Activated CD8-positive, alpha-beta memory T cell treated with anti-CD3 and anti-CD28 coated beads, Interleukin-2, amount 10 ng/mL, durations not matched to agents 7 days and 5 days (primary cell): ENCODE data around the gene SLC15A1. TPM values are rescaled to one million over a fixed set of nuclear protein-coding genes. Genes with fewer than 3 reads are reported as not detected.

Experiments used
- ATAC-seq: fragments of 150-1000 bp; cut with Tn5 transposase; one replicate; pipeline ENCODE4 v1.10.0; 2021; ENCODE audit warnings: moderate library complexity
- CTCF ChIA-PET: fragments of 350-600 bp; sonication (Branson Sonifier 250); formaldehyde crosslinking; loops from one replicate; lab custom pipeline; 2021; ENCODE audit warnings: antibody characterized with exemption; lab: Charles Lee
- DNase-seq: peaks from one replicate; pipeline ENCODE4 v3.0.0-alpha.2; 2020
- H3K27ac Mint-ChIP-seq: one replicate; pipeline ENCODE4 v1.8.0; 2021; ENCODE audit warnings: mild to moderate bottlenecking, mixed read lengths
- H3K27me3 Mint-ChIP-seq: one replicate; pipeline ENCODE4 v1.8.0; 2021; ENCODE audit warnings: mixed read lengths
- H3K36me3 Mint-ChIP-seq: one replicate; pipeline ENCODE4 v1.8.0; 2021; ENCODE audit warnings: mild to moderate bottlenecking, mixed read lengths
- H3K4me1 Mint-ChIP-seq: one replicate; pipeline ENCODE4 v1.8.0; 2021; ENCODE audit warnings: mixed read lengths
- H3K4me3 Mint-ChIP-seq: one replicate; pipeline ENCODE4 v1.8.0; 2021; ENCODE audit warnings: mild to moderate bottlenecking, moderate library complexity, mixed read lengths
- H3K9me3 Mint-ChIP-seq: one replicate; pipeline ENCODE4 v1.8.0; 2022; ENCODE audit warnings: low read depth, mixed read lengths
- total RNA-seq, 2 experiments: library from RNA; stranded (reverse); gene quantifications; one replicate each; pipeline ENCODE4 v1.2.3, GENCODE V29; 2021

Gene SLC15A1
- total RNA-seq, 2 experiments from 2014 or later, result not detected

DNA sequence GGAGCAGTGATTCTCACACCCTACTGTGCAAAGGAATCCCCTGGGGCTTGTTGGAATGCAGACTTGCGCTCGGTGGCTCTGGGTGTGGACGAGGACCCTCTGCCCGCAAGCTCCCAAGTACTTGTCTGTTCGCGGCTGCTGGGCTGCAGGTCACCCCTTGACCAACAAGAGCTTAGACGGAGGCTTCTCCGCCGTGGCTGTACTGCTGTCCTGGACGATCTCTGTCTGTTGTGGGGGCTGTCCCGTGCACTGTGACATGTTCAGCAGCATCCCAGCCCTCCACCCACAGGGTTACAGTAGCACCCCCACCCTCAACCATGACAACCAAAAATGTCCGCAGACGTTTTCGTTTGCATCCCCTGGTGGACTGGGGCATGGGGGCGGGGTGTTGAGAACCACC lies 22.9 kb upstream of the SLC15A1 start:
- Mint-ChIP-seq H3K9me3 (no peaks in the 10 kb centered on the region), H3K27ac (no peak overlapping the region), H3K36me3 (no peaks in the 10 kb centered on the region), H3K27me3 (peaks cover 17% of the 10 kb centered on the region), H3K4me1 (no peaks in the 10 kb centered on the region), H3K4me3 (no peak overlapping the region)
- no peak for ATAC-seq
- no peak for DNase-seq
- CTCF ChIA-PET, result no interaction called here

DNA sequence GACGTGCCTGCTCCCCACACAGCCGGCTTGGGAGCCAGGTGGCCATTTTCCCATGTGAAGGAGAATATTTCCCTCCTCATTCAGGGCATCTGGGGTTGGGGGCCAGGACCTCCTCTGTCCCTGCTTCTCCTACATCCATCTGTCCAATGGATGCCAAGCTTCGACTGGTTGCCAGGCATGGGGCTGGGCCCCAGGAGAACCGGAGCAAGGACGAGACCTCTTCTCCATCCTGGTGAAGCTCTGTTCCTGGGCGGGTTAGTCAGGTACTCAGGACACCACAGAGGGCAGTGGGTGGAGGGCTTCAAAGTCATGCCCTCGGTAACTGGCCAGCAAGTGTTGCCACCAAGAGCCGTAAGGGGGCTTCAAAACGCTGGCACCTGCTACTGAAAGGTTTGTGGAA lies 22.3 kb upstream of the SLC15A1 start:
- Mint-ChIP-seq H3K4me1 (no peaks in the 10 kb centered on the region), H3K36me3 (no peaks in the 10 kb centered on the region), H3K4me3 (no peak overlapping the region), H3K27ac (no peak overlapping the region), H3K27me3 (peaks cover 23% of the 10 kb centered on the region), H3K9me3 (no peaks in the 10 kb centered on the region)
- CTCF ChIA-PET, result no interaction called here
- no peak for ATAC-seq
- no peak for DNase-seq

DNA sequence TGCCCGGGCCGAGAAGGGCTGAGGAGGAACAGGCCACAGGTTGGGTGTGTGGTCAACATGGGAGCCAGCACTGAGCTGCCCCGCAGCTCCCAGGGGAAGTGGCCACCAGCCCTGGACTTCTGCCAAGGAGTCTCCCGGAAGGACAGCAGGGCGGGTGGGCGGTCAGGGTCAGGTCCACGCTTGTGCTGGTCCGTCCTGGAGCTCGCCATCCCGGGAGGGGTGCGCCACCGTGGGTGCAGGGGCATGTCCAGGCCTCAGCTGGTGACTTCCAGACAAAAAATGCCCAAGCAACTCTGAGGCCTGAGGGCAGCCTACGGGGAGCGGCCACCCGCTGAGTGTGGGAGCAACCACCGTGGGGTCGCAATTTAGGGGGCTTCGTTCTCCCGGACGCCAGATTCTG lies 21.4 kb upstream of the SLC15A1 start:
- CTCF ChIA-PET, result no interaction called here
- Mint-ChIP-seq H3K27ac (no peak overlapping the region), H3K4me3 (no peak overlapping the region)

DNA sequence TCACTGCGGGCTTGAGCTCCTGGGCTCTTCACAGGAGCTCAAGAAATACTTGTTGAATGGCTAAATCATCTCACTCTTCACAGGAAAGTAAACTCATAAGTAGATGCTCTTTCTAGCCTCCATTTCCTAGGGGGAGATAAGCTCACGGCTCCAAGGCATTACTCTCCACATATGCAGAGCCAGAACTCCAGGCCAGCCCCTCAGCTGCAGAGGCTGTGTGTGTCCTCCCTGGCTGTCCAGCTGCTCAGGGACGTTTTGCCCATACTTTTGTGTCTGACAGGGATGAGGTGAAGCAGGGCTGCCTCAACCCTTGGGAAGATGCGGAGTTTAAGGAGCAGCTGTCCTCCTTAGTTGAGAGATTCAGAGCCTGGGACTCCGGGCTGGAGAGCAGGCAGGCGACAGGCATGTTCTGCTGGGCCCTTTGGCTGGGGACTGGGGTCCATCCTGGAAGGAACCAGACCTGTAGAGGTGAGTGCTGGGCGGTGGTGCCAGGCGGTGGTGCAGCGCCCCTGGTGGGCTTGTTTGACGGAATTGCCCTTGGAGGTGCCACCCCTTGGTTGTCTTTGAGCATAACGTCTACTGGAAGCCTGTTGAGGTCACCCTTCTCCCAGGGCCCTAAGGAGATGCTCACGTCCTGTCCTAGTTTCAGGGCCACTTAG lies 20.5 kb upstream of the SLC15A1 start:
- no peaks in the 10 kb centered on the region for H3K36me3 Mint-ChIP-seq
- H3K27ac Mint-ChIP-seq, result no peak overlapping the region
- H3K9me3 Mint-ChIP-seq, result no peaks in the 10 kb centered on the region
- H3K4me1 Mint-ChIP-seq, result no peaks in the 10 kb centered on the region
- H3K4me3 Mint-ChIP-seq, result no peak overlapping the region
- ATAC-seq (no peak), DNase-seq (no peak)
- H3K27me3 Mint-ChIP-seq, result peaks cover 23% of the 10 kb centered on the region
- CTCF ChIA-PET, result no interaction called here

More for the DNA sequence above, 21.4 kb upstream of the SLC15A1 start:
- H3K4me1 Mint-ChIP-seq, result no peaks in the 10 kb centered on the region
- no peaks in the 10 kb centered on the region for H3K9me3 Mint-ChIP-seq
- no peaks in the 10 kb centered on the region for H3K36me3 Mint-ChIP-seq
- DNase-seq (no peak), ATAC-seq (no peak)
- H3K27me3 Mint-ChIP-seq, result peaks cover 28% of the 10 kb centered on the region

DNA sequence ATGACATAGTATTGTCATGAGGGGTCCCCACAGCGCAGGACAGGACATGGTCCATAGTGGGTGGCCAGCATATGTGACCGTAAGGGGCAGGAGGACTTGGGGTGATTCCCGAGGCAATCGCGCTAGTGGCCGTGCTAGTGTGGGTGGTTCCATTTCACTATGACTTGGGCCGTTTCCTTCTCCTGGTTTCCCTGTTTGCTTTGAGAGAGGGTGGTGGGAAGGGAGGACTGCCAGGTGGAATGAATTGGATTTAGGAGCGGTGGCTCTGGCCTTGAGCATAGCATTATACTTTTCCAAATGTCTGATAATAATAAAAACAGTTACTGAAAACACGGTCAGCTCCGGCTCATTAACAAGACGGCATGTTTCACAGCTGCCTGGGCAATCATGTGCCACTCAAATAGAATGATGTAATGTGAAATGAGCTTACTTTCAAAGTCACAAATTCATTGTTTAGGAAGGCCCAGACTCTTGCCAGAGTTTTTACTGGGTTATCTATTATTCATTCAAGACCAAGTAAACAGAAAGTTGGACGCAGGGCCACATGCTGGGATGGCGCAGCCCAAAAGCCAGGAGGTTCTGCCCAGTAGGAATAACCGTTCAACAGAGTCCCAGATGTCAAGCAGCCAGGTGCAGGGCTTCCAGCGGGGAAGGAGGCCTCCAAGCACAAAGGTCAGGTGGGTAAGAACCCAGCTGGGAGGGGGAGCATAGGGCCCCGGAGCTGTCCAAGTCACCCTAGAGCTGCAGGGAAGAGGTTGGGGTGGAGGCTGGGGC lies 19.6 kb upstream of the SLC15A1 start:
- H3K9me3 Mint-ChIP-seq, result no peaks in the 10 kb centered on the region
- H3K4me3 Mint-ChIP-seq, result no peak overlapping the region
- H3K27me3 Mint-ChIP-seq, result peaks cover 23% of the 10 kb centered on the region
- no peaks in the 10 kb centered on the region for H3K4me1 Mint-ChIP-seq
- no peaks in the 10 kb centered on the region for H3K36me3 Mint-ChIP-seq
- DNase-seq (no peak), ATAC-seq (no peak)
- H3K27ac Mint-ChIP-seq, result no peak overlapping the region
- CTCF ChIA-PET, result no interaction called here

DNA sequence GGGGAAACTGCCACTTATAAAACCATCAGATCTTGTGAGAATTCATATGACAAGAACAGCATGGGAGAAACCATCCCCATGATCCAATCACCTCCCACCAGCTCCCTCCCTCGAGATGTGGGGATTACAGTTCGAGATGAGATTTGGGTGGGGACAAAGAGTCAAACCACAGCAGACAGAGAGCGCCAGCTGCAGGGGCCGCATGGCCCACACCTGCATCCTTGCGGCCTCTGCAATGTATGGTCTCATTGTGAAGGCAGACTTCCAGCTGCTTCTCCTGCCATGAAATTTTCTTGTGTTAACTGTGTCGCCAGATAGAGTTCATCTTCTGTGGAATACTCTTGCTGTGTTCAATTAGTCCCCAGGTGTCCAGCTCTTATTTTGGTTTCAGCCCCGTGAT lies 17.3 kb upstream of the SLC15A1 start:
- no peaks in the 10 kb centered on the region for H3K36me3 Mint-ChIP-seq
- no peak overlapping the region for H3K27ac Mint-ChIP-seq
- H3K4me3 Mint-ChIP-seq, result no peak overlapping the region
- ATAC-seq, result no peak
- peaks cover 28% of the 10 kb centered on the region for H3K27me3 Mint-ChIP-seq
- CTCF ChIA-PET, result no interaction called here
- no peak for DNase-seq
- no peaks in the 10 kb centered on the region for H3K4me1 Mint-ChIP-seq
- H3K9me3 Mint-ChIP-seq, result no peaks in the 10 kb centered on the region

DNA sequence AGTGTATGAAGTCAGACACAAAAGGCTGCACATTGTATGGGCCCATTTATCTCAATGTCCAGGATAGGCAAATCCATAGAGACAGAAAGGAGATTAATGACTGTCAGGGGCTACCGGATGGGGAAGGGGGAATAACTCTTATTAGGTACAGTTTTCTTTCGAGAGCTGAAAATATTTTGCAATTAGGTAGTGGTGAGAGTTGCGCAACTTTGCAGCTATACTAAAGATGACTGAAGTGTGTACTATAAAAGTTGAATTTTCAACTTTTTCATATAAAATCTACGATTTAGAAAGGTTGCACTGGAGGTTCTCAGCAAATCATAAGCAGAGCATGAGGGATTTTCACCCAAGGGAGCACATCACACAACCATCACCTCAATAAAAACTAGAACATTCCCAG lies 16.1 kb upstream of the SLC15A1 start:
- ATAC-seq, result no peak
- no peak for DNase-seq
- Mint-ChIP-seq H3K4me1 (no peaks in the 10 kb centered on the region), H3K27me3 (peaks cover 28% of the 10 kb centered on the region), H3K9me3 (no peaks in the 10 kb centered on the region), H3K27ac (no peak overlapping the region), H3K4me3 (no peak overlapping the region), H3K36me3 (no peaks in the 10 kb centered on the region)
- CTCF ChIA-PET, result no interaction called here

DNA sequence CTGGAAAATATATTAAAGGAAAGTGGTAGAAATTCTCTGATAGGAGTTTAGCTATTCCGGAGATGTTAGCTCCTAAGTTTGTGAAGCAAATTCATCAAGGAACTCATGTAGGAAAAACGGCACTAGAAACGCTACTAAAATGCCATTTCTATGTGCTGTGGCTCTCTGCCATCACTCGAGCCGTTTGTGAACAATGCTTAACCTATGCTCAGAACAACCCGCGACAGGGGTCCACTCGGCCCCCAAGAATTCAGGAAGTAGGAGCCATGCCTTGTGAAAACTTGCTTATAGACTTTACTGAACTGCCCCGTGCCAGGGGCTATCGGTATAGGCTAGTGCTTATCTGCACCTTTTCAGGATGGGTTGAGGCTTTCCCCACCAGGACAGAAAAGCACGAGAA lies 14.2 kb upstream of the SLC15A1 start:
- CTCF ChIA-PET, result no interaction called here
- Mint-ChIP-seq H3K4me3 (no peak overlapping the region), H3K27ac (no peak overlapping the region), H3K36me3 (no peaks in the 10 kb centered on the region), H3K9me3 (no peaks in the 10 kb centered on the region), H3K27me3 (peaks cover 28% of the 10 kb centered on the region), H3K4me1 (no peaks in the 10 kb centered on the region)
- no peak for ATAC-seq
- no peak for DNase-seq

DNA sequence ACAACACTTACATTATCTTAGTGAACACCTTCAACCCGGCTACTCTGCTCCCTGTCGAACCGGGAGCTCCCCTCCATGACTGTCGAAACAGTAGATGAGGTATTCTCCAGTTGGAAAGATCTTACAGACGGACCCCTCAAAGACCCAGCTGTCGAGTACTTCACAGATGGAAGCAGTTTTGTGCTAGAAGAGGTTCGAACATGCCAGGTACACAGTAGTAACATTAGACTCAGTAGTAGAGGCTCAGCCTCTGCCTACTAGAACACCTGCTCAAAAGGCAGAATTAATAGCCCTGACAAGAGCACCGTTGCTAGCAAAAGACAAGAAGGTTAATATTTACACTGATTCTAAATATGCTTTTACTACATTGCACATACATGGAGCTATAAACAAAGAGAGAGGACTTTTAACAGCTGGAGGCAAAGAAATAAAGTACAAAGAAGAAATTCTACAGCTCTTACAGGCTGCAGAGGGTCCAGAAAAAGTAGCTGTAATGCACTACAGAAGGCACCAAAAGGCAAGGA lies 13.6 kb upstream of the SLC15A1 start:
- Mint-ChIP-seq H3K27me3 (peaks cover 23% of the 10 kb centered on the region), H3K4me1 (peaks cover 3% of the 10 kb centered on the region), H3K27ac (no peak overlapping the region), H3K36me3 (no peaks in the 10 kb centered on the region), H3K9me3 (no peaks in the 10 kb centered on the region), H3K4me3 (no peak overlapping the region)
- CTCF ChIA-PET, result no interaction called here
- no peak for ATAC-seq
- no peak for DNase-seq

DNA sequence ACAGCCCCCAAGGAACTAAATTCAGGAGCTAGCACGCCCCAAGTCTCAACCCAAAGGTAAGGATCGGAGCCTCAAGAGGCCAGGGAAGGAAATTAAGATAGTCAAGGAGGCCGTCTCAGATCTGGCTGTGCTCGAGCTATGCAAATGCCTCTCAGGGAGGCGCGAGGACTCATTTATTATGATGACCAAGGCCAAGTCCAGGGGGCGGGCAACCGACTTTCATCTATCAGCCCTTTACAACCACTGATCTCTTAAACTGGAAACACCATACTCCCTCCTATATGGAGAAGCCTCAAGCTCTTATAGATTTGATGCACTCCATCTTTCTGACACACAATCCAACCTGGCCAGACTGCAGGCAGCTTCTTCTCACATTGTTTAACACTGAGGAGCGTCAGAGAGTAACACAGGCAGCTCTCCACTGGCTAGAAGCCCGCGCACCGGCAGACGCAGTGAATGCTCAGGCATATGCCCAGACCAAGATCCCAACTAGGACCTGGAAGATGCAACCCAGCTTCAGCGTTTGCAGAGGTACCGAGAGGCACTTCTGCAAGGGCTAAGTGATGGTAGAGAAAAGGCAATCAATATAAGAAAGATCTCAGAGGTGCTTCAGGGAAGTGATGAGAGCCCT lies 9.6 kb upstream of the SLC15A1 start:
- DNase-seq (no peak), ATAC-seq (no peak)
- Mint-ChIP-seq H3K4me1 (peaks cover 3% of the 10 kb centered on the region), H3K27ac (no peak overlapping the region), H3K4me3 (no peak overlapping the region), H3K36me3 (peaks cover 3% of the 10 kb centered on the region), H3K9me3 (peaks cover 4% of the 10 kb centered on the region), H3K27me3 (peaks cover 17% of the 10 kb centered on the region)
- CTCF ChIA-PET, result interaction anchor here (1.4 to 2.0 kb wide), 2 partner anchors 21 to 78 kb away, joined by 3 to 4 read pairs; no protein-coding TSS in a partner anchor

DNA sequence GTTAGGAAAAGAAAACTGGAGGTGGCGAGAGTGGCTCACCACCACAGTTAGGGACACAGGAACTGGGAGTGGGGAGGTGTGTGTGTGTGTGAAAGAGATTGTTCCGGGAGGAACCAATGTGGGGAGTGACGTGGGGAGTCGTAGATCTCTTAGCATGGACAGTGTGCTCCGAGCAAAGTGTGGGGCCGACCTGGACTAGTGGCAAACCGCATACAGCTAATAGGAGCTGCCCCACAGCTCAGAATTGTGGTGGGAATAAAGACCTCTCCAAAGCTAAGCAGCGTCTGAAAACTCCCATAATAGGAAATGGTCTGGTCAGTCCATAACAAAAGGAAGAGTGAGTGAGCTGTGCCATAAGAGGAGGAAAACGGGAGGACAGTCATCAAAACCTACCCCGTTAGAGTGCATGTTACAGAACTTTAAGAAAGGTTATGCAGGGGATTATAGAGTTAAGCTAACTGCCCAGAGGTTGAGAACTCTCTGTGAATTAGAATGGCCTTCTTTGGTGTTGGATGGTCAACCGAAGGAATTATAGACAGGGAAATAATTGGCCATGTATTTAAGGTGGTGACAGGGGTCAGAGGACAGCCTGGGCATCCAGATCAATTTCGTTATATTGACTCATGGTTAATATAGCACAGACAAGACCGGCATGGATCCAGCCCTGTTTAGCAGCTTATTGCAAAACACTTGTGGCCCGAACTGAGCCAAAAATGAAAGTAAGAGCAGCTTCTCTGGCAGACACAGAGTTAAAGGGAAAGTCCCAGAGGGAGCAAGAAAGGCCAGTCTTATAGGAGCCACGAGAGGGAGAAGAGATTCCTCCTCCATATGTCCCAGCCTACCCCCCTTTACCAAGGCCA lies 8.9 kb upstream of the SLC15A1 start:
- CTCF ChIA-PET, result interaction anchor here (1.4 to 2.0 kb wide), 2 partner anchors 22 to 79 kb away, joined by 3 to 4 read pairs; no protein-coding TSS in a partner anchor
- H3K4me3 Mint-ChIP-seq, result no peak overlapping the region
- H3K27me3 Mint-ChIP-seq, result peaks cover 21% of the 10 kb centered on the region
- DNase-seq (no peak), ATAC-seq (no peak)
- H3K27ac Mint-ChIP-seq, result no peak overlapping the region
- peaks cover 3% of the 10 kb centered on the region for H3K36me3 Mint-ChIP-seq
- H3K4me1 Mint-ChIP-seq, result peaks cover 3% of the 10 kb centered on the region
- H3K9me3 Mint-ChIP-seq, result peaks cover 4% of the 10 kb centered on the region

DNA sequence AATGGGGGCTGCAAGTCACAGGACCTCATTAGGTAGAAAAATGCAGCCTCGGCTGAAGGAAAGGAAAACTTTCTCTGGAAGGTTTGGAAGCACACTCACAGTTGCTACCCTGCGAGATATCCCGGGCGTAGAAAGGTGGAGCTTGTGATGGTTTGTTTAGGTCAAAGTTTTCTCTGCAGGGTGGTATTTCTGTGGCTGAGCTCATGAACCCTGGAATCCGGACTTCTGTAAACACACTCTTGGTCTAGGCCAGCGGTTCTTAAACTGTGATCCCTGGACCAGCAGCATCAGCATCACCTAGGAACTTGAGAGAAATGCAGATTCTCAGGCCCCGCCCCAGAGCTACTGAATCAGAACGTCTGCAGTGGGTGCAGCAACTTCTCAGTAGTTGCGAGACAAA lies 3.3 kb upstream of the SLC15A1 start:
- Mint-ChIP-seq H3K4me1 (peaks cover 3% of the 10 kb centered on the region), H3K4me3 (no peak overlapping the region), H3K9me3 (peaks cover 7% of the 10 kb centered on the region), H3K36me3 (peaks cover 7% of the 10 kb centered on the region), H3K27ac (no peak overlapping the region), H3K27me3 (peaks cover 57% of the 10 kb centered on the region)
- DNase-seq (no peak), ATAC-seq (no peak)
- CTCF ChIA-PET, result no interaction called here

DNA sequence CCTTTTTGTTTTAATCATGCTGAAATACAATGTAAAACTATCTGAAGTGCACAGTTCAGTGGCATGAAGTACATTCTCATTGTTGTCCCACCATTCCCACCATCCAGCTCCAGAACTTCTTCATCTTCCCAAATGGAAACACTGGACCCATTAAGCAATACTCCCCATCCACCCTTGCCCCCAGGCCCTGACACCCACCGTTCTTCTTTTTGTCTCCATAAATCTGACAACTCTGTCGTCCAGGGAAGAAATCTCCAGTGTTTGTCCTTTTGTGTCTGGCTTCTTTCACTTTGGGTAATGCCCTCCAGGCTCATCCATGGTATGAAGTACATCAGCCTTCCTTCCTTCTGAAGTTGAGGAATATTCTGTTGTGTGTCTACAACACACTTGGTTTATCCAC lies 2.6 kb upstream of the SLC15A1 start:
- peaks cover 3% of the 10 kb centered on the region for H3K4me1 Mint-ChIP-seq
- peaks cover 60% of the 10 kb centered on the region for H3K27me3 Mint-ChIP-seq
- H3K27ac Mint-ChIP-seq, result no peak overlapping the region
- H3K4me3 Mint-ChIP-seq, result no peak overlapping the region
- H3K36me3 Mint-ChIP-seq, result peaks cover 4% of the 10 kb centered on the region
- peaks cover 3% of the 10 kb centered on the region for H3K9me3 Mint-ChIP-seq
- ATAC-seq, result no peak
- CTCF ChIA-PET, result no interaction called here
- no peak for DNase-seq
